Activated CD4-positive, CD25-positive, alpha-beta regulatory T cell treated with anti-CD3 and anti-CD28 coated beads, Interleukin-2, amount 50 U/mL, for 16 hours (primary cell): ENCODE results near the gene PDGFC.

ENCODE experiments used
- DNase-seq: peaks from one replicate; pipeline ENCODE4 v3.0.0-alpha.2; 2020; ENCODE audit warnings: low read depth, low spot score

Gene PDGFC

DNA sequence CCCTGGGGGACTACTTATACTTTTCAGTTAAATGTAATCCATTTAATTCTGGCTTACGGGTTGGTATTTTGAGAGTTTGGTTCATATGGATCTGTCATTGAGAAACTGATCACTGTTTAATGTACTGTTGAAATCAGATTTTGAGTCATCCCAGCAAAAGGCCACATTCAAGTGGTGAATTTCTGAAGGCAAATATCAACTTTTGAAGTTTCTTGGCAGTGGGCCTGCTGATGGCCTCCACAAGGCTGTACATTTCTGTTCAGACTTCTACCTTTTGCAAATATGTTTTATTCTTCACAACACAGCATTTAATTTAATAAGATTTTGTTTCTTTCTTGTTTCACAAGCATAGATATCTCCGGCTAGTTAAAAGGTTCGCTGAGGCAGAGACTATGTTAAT lies 138.7 kb downstream of the PDGFC start:
- DNase-seq: no peak

DNA sequence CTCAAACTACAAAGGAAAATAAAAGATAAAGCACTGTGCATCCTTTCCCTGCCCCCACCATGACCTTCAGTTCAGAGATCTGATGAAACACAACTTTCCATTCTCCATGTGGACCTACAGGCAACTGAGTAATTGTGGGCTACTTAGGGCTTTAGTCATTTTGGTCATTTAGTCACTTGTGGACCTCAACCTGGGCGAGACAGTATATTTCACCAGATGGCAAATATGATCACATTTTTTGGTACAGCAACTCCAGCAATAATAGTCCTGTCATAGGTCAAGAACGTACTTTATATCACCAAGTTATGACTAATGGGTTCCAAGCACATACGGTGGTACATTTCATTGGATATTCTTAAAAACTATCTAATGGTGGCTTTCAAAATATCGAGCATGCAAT lies 141.2 kb downstream of the PDGFC start:
- no peak for DNase-seq

DNA sequence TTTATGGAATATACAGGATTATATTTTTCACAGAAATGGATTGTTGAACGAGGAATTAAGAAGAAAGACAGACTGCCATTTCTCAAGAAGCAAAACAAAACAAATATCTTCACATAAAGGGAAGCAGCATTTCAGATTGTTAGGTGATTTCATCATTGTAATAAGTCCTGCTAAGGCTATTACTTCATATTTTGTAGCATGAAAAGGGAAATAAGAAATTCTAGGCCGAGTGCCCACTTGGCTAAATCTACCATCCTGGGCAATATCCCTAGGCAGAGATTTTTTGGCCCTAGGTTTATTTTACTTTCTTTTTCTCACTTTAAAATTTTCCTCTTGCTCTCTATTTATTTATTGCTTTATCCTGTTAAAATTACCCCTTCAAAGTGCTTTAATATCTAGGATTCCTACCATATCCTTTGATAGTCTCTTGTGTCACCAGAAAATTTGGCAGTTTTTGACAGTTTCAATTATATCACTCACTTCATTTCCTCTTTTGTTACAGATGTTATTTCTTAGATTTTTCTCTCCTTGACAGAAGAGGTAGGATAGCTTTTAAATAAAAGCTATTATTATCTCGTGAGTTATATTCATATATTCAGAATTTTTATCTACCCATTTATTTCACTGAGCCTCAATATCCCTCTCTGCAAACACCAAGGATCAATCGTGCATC lies 142.3 kb downstream of the PDGFC start:
- no peak for DNase-seq

DNA sequence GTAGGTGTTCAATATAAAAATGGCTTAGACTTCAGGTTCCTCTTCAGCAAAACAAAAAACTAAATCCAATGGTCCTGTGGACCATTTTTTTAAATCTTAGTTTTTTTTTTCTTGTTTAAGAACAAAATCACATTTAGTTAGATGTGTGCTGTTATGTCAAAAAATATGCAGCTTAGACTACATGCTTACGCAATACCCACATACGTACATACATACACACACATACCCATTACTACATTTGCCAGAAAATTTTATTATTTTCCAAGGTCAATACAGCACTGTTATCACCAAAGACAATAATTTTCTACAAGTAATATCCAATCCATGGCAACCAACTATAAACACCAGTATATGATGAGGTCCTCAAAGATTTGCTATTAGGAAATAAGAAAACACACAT lies 144.1 kb downstream of the PDGFC start:
- no peak for DNase-seq

DNA sequence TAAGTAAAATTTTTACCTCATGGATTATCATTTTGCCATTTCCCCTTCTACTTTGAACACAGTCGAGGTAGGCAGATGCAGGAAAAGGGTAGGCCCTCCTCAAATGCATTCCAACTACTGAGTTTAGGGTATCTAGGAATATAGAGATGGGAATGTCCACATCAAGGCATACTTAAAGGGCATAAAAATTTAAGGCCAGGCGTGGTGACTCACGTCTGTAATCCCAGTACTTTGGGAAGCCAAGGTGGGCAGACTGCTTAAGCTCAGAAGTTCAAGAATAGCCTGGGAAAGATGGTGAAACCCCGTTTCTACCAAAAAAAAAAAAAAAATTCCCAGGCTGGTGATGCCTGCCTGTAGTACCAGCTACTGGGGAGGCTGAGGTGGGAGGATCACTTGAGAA lies 146.5 kb downstream of the PDGFC start:
- DNase-seq: no peak

DNA sequence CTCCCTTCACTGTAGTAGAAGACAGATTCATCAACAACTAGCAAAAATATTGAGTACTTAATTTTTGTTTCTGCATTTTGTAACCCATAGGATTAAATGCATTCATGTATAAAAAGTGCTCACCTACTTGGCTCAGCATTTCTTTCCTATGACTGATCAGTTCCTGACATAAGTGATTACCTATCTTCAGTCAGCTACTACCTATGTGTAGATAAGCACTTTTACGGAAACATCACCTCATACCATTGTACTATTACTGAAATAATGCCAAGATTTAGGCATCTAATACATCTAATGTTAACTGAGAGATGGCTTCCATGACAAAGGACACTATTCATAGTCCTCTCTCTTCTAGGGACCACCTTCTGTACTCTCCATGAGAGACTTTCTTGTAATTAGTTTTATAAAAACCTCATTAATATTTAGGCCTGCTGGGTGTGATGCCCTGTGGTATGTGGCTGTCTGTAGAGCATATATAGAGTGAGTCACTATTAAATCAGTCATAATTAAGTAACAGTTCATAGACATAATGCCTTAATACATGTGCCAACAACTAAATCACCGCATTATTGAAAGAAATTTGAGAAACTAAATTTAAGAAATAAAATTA lies 147.0 kb downstream of the PDGFC start:
- no peak for DNase-seq

DNA sequence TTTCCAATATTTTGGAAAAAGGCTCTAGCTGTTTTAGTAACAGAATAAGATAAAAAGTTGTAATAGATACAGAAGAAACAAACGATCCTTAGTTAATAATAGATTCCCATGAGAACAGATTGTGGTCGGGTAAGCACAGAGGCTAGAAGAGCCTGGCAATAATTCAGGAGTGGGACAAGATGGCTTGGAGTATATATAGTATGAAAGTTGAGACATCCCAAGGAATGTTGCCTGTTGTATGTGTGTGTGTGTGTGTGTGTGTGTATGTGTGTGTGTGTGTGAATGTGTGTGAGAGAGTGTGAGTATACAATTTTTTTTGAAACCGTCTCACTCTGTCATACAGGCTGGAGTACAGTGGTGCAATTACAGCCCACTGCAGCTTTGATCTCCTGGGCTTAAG lies 150.7 kb downstream of the PDGFC start:
- no peak for DNase-seq

DNA sequence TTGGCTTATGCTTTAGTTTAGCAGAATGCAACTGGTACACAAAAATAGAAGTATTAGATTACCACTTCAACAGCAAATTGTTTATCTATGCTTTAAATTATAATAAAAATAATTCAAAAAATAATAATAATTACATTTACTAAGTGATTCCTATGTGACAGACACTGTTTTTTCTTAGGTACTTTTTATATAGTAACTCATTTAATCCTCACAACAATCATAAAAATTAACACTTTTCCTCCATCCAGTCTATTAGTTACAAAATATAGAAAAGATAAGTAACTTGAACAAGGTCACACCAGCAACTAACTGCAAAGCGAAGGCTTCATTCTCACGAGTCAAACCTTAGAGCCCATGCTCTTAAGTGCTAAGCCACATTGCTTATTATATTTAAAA lies 155.2 kb downstream of the PDGFC start:
- no peak for DNase-seq

DNA sequence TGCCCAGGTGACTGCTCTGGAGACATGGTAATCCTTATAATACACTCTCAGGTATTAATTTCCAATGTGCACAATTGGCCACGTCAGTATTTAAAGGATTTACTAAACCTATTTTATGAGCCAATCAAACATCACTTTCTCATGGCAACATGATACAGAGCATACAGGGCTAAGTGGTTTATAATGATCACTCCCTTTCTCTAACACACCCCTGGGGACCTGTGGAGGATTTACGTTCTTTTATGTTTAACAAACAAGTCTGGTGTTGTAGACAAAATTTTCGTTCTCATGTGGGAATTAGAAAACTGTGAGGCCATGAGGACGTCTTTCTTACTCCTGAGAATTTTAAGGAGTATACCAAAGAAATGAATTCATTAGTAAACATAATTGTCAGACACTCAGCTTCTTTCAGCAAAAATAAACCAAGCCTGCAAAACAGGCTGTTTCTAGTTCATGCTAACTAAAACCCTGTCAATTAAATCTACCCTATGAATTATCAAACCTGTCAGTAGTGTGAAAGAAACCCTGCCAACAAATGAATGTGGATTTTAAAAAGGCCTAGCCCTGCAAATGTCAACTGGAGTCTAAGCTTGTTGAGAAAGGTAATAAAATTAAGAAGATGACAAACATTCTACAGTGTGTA lies 155.8 kb downstream of the PDGFC start:
- DNase-seq: no peak

DNA sequence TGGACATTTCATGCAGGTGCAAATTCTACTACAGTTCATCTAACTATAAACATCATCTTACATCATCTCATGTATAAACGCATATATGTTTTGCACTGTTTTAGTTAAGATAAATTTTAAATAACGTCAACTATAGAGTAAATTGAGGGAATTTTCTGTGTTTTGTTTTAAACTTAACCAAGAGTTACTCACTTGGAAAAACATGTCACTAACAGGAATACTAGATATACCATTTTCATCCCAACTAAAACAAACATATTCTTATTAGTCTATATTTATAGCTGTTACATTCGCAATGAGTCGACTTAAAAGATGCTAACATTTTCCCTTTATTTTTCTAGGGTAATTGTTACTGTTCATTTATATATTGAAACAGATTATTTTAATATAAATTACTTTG lies 159.6 kb downstream of the PDGFC start:
- no peak for DNase-seq

DNA sequence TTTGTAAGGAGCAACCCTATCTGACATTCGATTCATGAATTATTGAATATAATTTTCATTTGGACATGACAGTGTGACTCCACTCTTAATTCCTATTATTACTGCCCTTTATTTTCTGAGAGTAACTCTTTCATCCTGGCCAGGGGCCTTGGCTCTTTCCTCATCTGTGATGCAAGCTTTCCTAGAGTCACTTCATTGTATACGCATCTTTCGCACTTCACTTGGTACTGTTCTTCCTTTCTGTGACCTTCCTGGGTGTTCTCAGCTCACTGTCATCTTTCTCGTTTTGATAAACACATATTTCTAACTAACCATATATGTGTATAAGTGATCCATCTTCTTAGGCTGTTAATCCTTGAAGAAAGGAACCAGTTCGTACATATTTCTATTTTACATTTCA lies 160.3 kb downstream of the PDGFC start:
- no peak for DNase-seq

DNA sequence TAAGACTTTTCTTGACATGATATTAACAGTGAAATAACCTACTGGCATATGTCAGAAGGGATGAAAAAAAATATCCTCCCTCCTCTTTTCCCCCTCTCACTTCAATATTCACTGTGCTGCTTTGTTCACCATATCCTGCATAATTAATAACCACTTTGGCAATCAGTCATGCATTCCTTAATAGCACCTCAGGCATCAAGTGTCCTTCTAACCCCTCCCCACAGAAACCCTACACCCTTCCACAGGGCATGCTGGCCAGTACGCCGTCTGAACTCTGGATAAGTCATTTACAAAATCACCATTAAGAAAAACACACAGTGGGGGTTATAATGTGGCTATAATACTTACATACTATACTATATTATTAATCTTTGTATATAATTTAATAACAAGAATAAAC lies 165.9 kb downstream of the PDGFC start:
- DNase-seq: no peak

DNA sequence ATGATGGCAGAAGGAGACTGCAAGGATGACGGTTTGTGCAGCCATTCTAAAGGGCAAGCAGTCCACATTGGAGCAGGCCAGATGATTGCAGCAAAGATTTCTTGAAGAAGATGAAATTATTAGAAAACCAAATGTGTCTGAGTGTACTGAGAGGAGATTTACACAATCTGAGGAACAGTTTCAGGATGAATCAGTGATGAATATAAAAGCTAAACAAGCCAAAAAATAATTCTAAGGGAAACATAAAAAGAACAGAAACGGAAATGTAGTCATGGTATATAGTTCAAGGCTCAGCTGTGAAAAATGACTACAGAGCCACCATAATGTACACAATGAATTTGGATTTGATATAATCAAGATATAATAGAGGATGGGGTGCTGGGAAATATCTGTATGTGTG lies 168.5 kb downstream of the PDGFC start:
- no peak for DNase-seq

DNA sequence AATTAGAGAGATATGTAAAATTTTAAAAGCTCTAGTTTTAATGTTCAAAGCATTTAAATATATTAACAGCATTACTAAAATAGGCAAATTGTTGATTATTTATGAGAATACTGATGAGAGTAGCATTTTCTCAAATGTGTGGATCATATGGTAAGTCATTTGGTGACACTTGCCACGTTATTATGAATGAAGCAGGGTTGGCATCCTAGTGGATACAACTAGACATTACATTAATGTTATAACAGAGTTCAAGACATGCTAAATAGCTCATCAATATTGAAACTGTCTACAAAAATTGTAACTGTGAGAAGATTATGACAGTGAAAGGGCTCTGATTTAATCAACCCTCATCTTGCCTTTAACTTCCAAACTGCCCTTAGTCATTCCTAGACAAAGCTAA lies 171.1 kb downstream of the PDGFC start:
- DNase-seq: no peak

DNA sequence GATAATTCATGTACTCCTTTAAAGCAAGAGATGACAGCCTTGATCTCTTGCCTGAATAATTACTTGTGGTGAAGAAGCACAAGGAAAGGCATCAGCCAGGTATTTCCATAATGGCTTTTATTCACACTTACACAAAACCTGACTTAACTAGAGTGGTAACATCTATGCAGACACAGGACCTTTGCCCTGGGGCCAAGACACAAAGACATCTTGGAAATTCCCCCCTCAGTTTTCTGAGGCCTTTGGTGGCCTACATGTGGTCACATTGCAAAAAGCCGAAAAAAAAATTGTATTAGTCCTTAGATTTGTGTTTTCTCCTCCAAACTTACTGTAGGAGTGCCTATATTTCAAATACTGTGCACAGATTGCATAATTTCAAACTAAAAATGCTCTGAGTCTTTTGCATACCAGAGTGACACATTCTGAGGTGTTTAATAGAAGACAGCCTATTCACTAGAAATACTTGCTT lies 172.4 kb downstream of the PDGFC start:
- no peak for DNase-seq

DNA sequence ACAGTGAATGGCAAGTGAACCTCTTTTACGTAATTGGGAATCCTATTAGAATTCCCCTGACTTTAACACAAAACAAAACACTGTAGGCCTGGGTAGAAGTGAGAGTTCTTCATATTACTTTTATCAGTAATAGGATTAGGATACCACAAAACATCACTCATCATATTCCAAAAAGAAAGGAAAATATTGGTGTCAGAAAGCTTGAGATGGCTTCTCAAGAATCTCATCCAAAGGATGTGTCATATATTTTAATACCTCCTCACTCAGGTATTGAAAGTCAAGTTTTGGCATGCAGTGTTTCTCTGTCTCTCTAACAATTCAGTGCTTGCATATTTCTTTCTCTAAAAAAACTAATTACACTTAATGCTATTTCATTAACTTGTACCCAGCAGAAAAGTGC lies 173.2 kb downstream of the PDGFC start:
- DNase-seq: no peak

DNA sequence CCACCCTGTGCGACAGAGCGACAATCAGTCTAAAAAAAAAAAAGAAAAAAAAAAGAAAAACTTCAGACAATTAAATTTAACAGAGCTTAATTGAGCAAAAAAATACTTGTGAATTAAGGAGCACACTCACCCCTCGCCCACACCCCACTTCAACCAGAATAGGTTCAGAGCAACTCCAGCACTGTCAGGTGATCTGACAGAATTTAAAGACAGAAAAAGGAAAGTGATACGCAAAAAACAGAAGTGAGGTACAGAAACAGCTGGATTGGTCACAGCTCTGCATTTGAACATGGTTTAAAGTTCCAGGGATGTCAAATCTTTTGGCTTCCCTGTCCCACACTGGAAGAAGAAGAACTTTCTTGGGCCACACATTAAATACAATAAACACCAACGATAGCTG lies 174.4 kb downstream of the PDGFC start:
- DNase-seq: no peak

DNA sequence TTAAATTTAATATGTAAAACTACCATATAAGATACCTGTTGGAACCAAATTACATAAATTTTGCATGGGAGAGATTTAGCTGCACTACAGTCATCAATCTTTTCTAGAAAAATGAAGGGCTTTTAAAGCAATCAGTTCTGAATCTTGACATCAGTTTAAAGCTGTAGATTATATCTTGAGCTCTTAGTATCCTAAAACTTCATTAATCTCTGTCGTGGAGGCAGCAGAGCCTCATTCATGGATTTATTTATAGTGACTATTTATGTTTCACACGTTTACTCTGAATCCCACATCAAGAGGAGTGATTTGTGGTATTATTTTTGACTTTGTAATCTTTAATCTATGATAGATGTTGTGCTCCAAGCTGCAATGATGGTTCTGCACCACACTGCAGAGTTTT lies 175.9 kb downstream of the PDGFC start:
- no peak for DNase-seq

DNA sequence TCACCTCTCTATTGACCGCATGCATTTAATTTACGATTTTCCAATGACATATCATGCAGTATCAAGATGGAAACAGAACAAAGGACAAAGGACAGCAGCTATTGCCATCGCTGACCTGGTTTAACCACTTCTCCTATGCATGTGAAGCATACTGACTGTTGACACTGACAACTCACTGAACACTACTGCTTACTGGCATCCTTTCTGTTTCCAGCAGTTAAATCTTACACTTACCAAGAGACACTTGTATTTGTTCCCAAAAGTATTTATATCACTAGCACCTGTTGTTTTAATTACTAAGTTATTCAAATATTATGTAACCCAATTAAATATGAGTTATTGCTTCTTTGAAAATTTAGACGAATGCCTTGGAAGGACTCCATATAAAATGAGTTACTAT lies 176.7 kb downstream of the PDGFC start:
- DNase-seq: no peak

DNA sequence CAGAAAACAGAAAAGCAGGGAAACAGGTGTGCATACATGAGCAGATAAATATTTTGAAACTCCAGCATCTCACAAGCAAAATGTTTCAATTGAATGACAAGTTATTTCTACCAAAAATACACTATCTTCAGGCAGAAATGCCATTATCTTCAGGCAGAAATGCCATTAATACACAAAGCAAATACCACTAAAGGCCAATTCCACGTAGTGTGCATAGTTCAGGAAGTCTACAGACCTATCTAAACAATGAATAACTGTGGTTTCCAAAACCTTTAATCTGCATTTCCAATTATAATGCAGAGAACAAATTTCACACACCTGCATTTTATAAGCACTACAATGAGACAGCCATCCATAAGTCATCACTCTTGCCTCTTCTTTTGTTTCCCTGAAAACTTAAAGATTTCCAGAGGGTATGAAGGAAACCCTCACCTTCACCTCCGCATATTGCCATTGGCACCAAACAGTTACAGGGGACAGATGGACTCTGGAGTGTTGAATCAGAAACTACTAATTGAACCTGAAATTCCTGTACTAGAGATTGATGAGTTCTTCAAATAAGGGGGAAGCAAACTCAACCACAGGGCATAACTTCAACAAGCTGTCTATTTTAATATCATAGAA lies 179.0 kb downstream of the PDGFC start:
- no peak for DNase-seq

DNA sequence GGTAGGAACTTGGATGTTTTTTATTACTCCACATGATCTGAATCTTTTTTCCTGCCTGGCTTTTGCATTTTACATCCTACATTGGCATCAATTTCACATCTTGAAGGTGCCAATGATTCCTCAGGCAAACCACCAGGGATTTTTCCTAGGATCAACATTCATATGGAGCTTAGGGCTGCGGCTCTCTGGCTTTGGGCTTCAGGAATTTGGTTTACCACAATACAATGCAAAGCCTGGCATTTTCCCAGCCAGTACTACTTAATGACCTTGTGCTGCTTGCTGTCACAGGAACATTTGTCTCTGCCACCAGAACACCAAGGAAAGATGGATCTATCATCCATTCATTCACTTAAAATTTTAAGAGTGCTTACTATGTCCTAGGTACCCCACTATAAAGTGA lies 180.7 kb downstream of the PDGFC start:
- no peak for DNase-seq

DNA sequence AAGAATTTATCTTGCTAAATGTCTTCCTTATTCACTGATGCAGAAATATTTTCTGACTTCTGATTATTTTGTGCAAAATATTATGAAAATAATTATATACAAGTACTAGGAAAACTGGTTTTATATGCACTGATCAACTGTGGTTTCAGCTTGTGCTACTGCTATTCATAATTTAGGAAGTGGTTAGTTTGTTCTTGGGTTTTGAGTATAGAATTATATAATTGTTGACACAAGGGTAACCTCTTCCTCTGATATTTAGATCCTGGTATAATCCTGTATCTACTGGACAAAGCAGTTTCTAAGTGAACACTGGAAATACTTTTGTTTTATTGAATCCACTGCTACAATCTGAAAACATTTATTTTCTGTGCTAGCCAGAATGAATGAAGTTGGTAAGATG lies 182.8 kb downstream of the PDGFC start:
- no peak for DNase-seq

DNA sequence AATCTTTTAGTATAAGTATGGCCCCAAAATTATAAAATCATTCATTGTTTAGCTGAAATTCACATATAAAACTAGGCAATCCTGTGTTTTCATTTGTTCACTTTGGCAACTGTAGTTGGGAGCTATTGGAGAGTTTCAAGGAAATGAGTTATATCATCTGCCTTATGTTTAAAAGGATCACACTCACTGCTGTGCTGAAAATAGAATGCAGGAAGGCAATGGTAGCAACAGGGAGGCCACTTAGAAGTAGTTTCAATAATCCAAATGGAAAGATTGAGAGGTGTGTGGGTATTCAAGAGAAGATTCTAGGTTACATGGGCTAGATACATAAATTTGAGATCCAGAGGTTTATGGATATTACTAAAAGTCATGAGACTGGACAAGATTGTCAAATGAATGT lies 184.9 kb downstream of the PDGFC start:
- no peak for DNase-seq
